Epithelial cell of proximal tubule (primary cell): ENCODE results near the gene RALGPS1. TPM values are rescaled to one million over a fixed set of nuclear protein-coding genes. Genes with fewer than 3 reads are reported as not detected.

ENCODE experiments used
- DNase-seq: peaks from one replicate; pipeline ENCODE4 v3.0.0-alpha.2; 2011; ENCODE audit warnings: low read depth
- H3K4me3 ChIP-seq: 2 replicates; pipeline ENCODE4 v1.5.1; 2011; ENCODE audit warnings: low read depth, mild to moderate bottlenecking, low read length
- CTCF ChIP-seq: conservative IDR thresholded peaks from 2 replicates; pipeline ENCODE4 v1.5.1; 2012; ENCODE audit warnings: low read depth, mild to moderate bottlenecking, low read length
- total RNA-seq: library from RNA; depleted of rRNA; stranded (reverse); fragments of >200 nt; gene quantifications from 2 replicates; pipeline ENCODE4 v1.2.3, GENCODE V29; 2015

Gene RALGPS1
- total RNA-seq, 1 donor from 2014 or later: 4.0 TPM

- no peak for TF ChIP-seq CTCF
- no peak for DNase-seq
Observed at GRCh38 chr9:126980231-126980630, 65.6 kb downstream of the RALGPS1 start.

DNA sequence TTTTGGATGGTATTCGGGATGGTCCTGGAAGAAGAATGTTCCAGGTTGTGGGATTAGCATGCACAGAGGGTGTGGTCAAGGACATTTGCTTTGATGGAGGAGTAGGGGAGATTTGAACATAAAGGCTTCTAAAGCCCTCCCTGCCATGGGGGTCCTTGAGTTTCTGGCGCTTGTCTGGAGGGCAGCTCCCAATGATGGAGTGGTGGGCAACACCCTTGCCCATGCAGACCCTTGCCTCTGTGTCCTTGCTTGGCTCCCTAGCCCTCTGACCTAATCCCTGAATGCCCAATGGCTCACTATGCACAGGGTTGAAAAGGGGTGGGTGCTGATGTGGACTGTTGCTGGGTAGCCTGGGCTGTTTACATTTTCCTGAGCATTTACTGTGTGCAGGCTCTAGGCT, 66.6 kb downstream of the RALGPS1 start:
- TF ChIP-seq CTCF: no peak
- no peak overlapping the region for H3K4me3 ChIP-seq
- no peak for DNase-seq

More at GRCh38 chr9:126980231-126980630, 65.6 kb downstream of the RALGPS1 start:
- H3K4me3 ChIP-seq: no peak overlapping the region

DNA sequence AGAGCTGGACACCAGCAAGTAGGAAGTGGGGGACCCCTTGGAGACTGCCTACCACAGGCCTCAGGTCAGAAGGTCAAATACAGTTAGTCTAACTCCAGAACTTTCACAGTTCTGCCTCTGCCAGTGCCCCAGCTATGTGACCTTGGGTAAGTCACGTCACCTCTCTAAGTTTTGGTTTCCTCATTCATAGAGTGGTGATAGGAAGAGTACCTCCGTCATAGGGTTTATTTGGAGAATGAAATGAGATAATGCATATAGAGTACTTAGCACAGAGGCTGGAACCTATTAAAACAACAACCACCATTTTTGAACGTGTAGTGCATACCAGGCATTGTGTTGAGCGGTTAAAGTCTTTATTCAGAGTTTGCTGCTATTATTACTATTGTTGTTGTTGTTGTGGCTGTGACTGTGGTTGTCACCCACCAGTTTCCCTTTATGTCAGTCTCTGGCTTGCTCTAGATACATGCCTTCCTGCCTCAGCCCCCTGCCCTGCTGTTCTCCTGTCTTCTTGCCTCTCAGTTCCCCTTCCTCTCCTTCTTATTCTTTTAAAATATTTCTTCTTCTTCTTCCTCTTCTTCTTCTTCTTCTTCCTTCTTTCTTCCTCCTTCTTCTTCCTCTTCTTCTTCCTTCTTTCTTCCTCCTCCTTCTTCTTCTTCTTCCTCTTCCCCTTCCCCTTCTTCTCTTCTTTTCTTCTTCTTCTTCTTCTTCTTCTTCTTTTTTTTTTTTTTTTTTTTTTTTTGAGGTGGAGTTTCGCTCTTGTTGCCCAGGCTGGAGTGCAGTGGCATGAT, 67.8 kb downstream of the RALGPS1 start:
- DNase-seq: no peak
- TF ChIP-seq CTCF: no peak
- no peak overlapping the region for H3K4me3 ChIP-seq

DNA sequence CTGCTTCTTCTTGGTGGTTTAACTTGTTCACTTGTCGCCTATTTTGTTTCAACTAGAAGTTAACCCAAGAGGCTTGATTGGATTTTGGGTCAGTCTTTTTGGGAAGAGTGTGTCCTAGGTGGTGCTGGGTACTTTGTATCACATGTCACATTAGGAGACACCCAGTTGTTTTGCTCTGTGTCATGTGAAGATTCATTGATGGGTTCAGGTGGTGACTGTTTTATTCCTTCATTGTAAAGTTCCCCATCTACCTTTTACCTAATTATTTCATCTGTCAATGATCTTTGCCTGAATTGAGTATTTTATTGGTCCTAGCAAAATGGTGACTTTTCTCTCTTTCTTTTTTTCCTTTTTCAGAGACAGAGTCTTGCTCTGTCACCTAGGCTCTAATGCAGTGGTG, 69.2 kb downstream of the RALGPS1 start:
- TF ChIP-seq CTCF: no peak
- H3K4me3 ChIP-seq: no peak overlapping the region
- DNase-seq: no peak

GRCh38 chr9:126984969-126985368, 70.4 kb downstream of the RALGPS1 start:
- H3K4me3 ChIP-seq: no peak overlapping the region
- DNase-seq: no peak
- TF ChIP-seq CTCF: no peak

GRCh38 chr9:126985870-126986498, 71.4 kb downstream of the RALGPS1 start:
- TF ChIP-seq CTCF: no peak
- no peak overlapping the region for H3K4me3 ChIP-seq
- DNase-seq: peak; percentile 52
